Activated B cell treated with CpG ODN at 0.5 μM for 24 hours (primary cell): ENCODE measurements around the gene ELAVL2. TPM values are rescaled to one million over a fixed set of nuclear protein-coding genes. Genes with fewer than 3 reads are reported as not detected.

Experiments used
- ATAC-seq: fragments of 200-7000 bp; cut with Tn5 transposase; one replicate; pipeline ENCODE4 v1.10.0; 2021; ENCODE audit warnings: low read depth, mild to moderate bottlenecking, moderate library complexity
- CTCF ChIA-PET: fragments of 350-600 bp; sonication (Branson Sonifier 250); formaldehyde crosslinking; loops from one replicate; lab custom pipeline; 2021; ENCODE audit warnings: antibody characterized with exemption; lab: Charles Lee
- POLR2A ChIA-PET: fragments of 350-600 bp; sonication (Branson Sonifier 250); formaldehyde crosslinking; loops from one replicate; lab custom pipeline; 2021; ENCODE audit warnings: antibody characterized with exemption; lab: Charles Lee
- DNase-seq: peaks from one replicate; pipeline ENCODE4 v3.0.0; 2022
- H3K27ac Mint-ChIP-seq: one replicate; pipeline ENCODE4 v1.8.0; 2020; ENCODE audit warnings: mixed read lengths
- H3K27me3 Mint-ChIP-seq: one replicate; pipeline ENCODE4 v1.8.0; 2021; ENCODE audit warnings: mixed read lengths
- H3K36me3 Mint-ChIP-seq: one replicate; pipeline ENCODE4 v1.8.0; 2021; ENCODE audit warnings: low read depth, mixed read lengths
- H3K4me1 Mint-ChIP-seq: one replicate; pipeline ENCODE4 v1.8.0; 2021; ENCODE audit warnings: mixed read lengths
- H3K4me3 Mint-ChIP-seq: one replicate; pipeline ENCODE4 v1.8.0; 2020; ENCODE audit warnings: mild to moderate bottlenecking, mixed read lengths
- H3K9me3 Mint-ChIP-seq: one replicate; pipeline ENCODE4 v1.8.0; 2020; ENCODE audit warnings: mixed read lengths
- intact Hi-C: fragments of 100-400 bp; cut with micrococcal nuclease; formaldehyde crosslinking; loops from one replicate; pipeline ENCODE4 v1.15.1; 2024
- total RNA-seq: library from RNA; stranded (reverse); gene quantifications from 2 replicates; pipeline ENCODE4 v1.2.3, GENCODE V29; 2022
- TF ChIP-seq, protein P1 (sequence below): fragments of 200-600 bp; IDR thresholded peaks from one replicate; pipeline ENCODE4 v1.8.0; 2022; ENCODE audit warnings: antibody characterized with exemption, mild to moderate bottlenecking

ELAVL2 gene
- total RNA-seq, 1 donor from 2014 or later = not detected

GRCh38 chr9:23820451-23821374, 5.3 kb downstream of the ELAVL2 start:
- Mint-ChIP-seq H3K27me3 (peaks cover 26% of the 10 kb centered on the region), H3K4me3 (no peak overlapping the region), H3K9me3 (peaks cover 3% of the 10 kb centered on the region), H3K4me1 (no peaks in the 10 kb centered on the region), H3K27ac (no peak overlapping the region), H3K36me3 (no peaks in the 10 kb centered on the region)
- TF ChIP-seq, protein P1, sequence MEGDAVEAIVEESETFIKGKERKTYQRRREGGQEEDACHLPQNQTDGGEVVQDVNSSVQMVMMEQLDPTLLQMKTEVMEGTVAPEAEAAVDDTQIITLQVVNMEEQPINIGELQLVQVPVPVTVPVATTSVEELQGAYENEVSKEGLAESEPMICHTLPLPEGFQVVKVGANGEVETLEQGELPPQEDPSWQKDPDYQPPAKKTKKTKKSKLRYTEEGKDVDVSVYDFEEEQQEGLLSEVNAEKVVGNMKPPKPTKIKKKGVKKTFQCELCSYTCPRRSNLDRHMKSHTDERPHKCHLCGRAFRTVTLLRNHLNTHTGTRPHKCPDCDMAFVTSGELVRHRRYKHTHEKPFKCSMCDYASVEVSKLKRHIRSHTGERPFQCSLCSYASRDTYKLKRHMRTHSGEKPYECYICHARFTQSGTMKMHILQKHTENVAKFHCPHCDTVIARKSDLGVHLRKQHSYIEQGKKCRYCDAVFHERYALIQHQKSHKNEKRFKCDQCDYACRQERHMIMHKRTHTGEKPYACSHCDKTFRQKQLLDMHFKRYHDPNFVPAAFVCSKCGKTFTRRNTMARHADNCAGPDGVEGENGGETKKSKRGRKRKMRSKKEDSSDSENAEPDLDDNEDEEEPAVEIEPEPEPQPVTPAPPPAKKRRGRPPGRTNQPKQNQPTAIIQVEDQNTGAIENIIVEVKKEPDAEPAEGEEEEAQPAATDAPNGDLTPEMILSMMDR = no peak
- POLR2A ChIA-PET = no interaction called here
- intact Hi-C loops = loop anchor here (10.0 kb wide), 1 partner anchor 1846 kb away; no protein-coding TSS in a partner anchor
- CTCF ChIA-PET = no interaction called here
- DNase-seq (no peak), ATAC-seq (no peak)

DNA sequence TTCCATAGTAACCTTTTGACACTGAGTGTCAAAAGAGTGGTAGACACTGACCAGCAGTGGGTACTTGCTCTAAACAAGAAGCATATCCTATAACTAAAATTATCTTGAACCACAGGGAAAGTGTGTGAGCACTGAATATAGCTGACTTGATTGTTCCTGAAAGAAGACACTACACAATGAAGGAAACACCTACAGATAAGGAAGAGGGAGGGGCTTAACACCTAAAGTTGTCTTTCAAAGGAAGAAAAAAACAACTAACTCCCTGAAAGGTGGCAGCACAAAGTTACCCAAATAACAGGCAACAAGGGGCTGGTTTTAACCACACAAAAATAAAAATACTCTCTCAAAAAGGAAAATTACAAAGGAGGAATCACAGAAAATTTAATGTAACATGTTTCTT, 6.6 kb downstream of the ELAVL2 start:
- intact Hi-C loops = no loop called here
- peaks cover 3% of the 10 kb centered on the region for H3K9me3 Mint-ChIP-seq
- ATAC-seq (no peak), DNase-seq (no peak)
- H3K27me3 Mint-ChIP-seq = peaks cover 26% of the 10 kb centered on the region
- no peaks in the 10 kb centered on the region for H3K4me1 Mint-ChIP-seq
- H3K4me3 Mint-ChIP-seq = no peak overlapping the region
- no peak overlapping the region for H3K27ac Mint-ChIP-seq
- H3K36me3 Mint-ChIP-seq = no peaks in the 10 kb centered on the region
- CTCF ChIA-PET = no interaction called here
- POLR2A ChIA-PET = no interaction called here
- TF ChIP-seq, protein P1 = no peak

GRCh38 chr9:23814243-23814642, 11.8 kb downstream of the ELAVL2 start:
- DNase-seq (no peak), ATAC-seq (no peak)
- no peak overlapping the region for H3K27ac Mint-ChIP-seq
- TF ChIP-seq, protein P1 = no peak
- H3K36me3 Mint-ChIP-seq = no peaks in the 10 kb centered on the region
- no peak overlapping the region for H3K4me3 Mint-ChIP-seq
- H3K9me3 Mint-ChIP-seq = peaks cover 3% of the 10 kb centered on the region
- ChIA-PET POLR2A (no interaction called here), CTCF (no interaction called here)
- intact Hi-C loops = no loop called here
- H3K27me3 Mint-ChIP-seq = peaks cover 4% of the 10 kb centered on the region
- H3K4me1 Mint-ChIP-seq = no peaks in the 10 kb centered on the region

- no peaks in the 10 kb centered on the region for H3K27me3 Mint-ChIP-seq
- TF ChIP-seq, protein P1 = no peak
- intact Hi-C loops = no loop called here
- no peaks in the 10 kb centered on the region for H3K36me3 Mint-ChIP-seq
- ChIA-PET CTCF (no interaction called here), POLR2A (no interaction called here)
- H3K27ac Mint-ChIP-seq = no peak overlapping the region
- ATAC-seq (no peak), DNase-seq (no peak)
- H3K9me3 Mint-ChIP-seq = peaks cover 3% of the 10 kb centered on the region
- H3K4me3 Mint-ChIP-seq = no peak overlapping the region
- no peaks in the 10 kb centered on the region for H3K4me1 Mint-ChIP-seq
Observed at GRCh38 chr9:23812673-23813072, 13.4 kb downstream of the ELAVL2 start.

- TF ChIP-seq, protein P1 = no peak
Observed at GRCh38 chr9:23811633-23812032, 14.4 kb downstream of the ELAVL2 start.

More at GRCh38 chr9:23811633-23812032, 14.4 kb downstream of the ELAVL2 start:
- H3K27me3 Mint-ChIP-seq = no peaks in the 10 kb centered on the region
- ChIA-PET CTCF (no interaction called here), POLR2A (no interaction called here)
- ATAC-seq (no peak), DNase-seq (no peak)
- H3K4me3 Mint-ChIP-seq = no peak overlapping the region
- no peaks in the 10 kb centered on the region for H3K4me1 Mint-ChIP-seq
- no peak overlapping the region for H3K27ac Mint-ChIP-seq
- intact Hi-C loops = no loop called here
- no peaks in the 10 kb centered on the region for H3K36me3 Mint-ChIP-seq
- peaks cover 3% of the 10 kb centered on the region for H3K9me3 Mint-ChIP-seq
